ENCODE measurements around the gene MGLL.
A peak's percentile ranks its signal among the peaks of the same experiment; 100 is the strongest.

The MGLL gene

GRCh38 chr3:127834771-127835170, 12.5 kb upstream of the MGLL start:
- DNase-seq: no peak

GRCh38 chr3:127833281-127834032, 11.1 kb upstream of the MGLL start:
- DNase-seq: no peak

- DNase-seq: no peak
These were observed 9.4 kb upstream of the MGLL start for GRCh38 chr3:127831723-127832172.

GRCh38 chr3:127829537-127829936, 7.2 kb upstream of the MGLL start:
- DNase-seq: no peak

GRCh38 chr3:127827808-127828207, 5.5 kb upstream of the MGLL start:
- DNase-seq: no peak

GRCh38 chr3:127825756-127826155, 3.4 kb upstream of the MGLL start:
- DNase-seq: no peak

GRCh38 chr3:127824151-127824825, 2.0 kb upstream of the MGLL start:
- DNase-seq: no peak

GRCh38 chr3:127823426-127823857, 1.1 kb upstream of the MGLL start:
- no peak for DNase-seq

GRCh38 chr3:127822682-127823425, 539 bp upstream of the MGLL start:
- DNase-seq: peak; percentile 35

- peak; percentile 25 for DNase-seq
These were observed 921 bp downstream of the MGLL start for GRCh38 chr3:127821394-127821793.

- peak; percentile 57 for DNase-seq
These were observed 1.4 kb downstream of the MGLL start for GRCh38 chr3:127820826-127821313.

- peak; percentile 56 for DNase-seq
These were observed 2.0 kb downstream of the MGLL start for GRCh38 chr3:127820221-127820825.

GRCh38 chr3:127819656-127820055, 2.7 kb downstream of the MGLL start:
- DNase-seq: no peak

- DNase-seq: no peak
These were observed 3.2 kb downstream of the MGLL start for GRCh38 chr3:127819086-127819485.

- peak; percentile 90 for DNase-seq
These were observed 4.9 kb downstream of the MGLL start for GRCh38 chr3:127817406-127817841.

- DNase-seq: no peak
These were observed 5.4 kb downstream of the MGLL start for GRCh38 chr3:127816783-127817405.

- no peak for DNase-seq
These were observed 6.4 kb downstream of the MGLL start for GRCh38 chr3:127815641-127816605.

GRCh38 chr3:127815001-127815400, 7.3 kb downstream of the MGLL start:
- no peak for DNase-seq

GRCh38 chr3:127814325-127814781, 8.0 kb downstream of the MGLL start:
- no peak for DNase-seq

- DNase-seq: no peak
These were observed 10.2 kb downstream of the MGLL start for GRCh38 chr3:127812151-127812550.

- DNase-seq: no peak
These were observed 10.6 kb downstream of the MGLL start for GRCh38 chr3:127811717-127812116.
